ENCODE measurements around the gene PRRX1. TPM values are rescaled to one million over a fixed set of nuclear protein-coding genes. Genes with fewer than 3 reads are reported as not detected.
A peak's percentile ranks its signal among the peaks of the same experiment; 100 is the strongest.

The PRRX1 gene
- total and polyA plus RNA-seq, 9 donors, result 31.2 to 80.3 (median 60.8) TPM

DNA sequence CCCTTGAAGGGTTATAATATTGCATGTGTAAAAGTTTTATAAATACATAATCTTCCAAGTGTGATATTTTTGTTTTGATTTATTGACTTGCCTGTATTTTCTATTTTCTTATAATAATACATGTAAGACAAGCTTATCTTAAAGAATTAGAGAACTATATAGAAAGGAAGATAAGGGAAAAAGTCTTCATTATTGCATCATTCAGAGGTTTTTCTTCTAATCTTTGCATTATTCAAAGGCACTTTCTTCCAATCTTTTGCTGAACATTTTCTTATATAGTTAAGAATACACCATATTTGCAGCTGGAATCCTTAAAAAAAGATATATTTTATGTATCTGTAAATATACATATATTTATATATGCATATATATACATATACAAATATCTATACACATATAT, 33.4 kb downstream of the PRRX1 start:
- TF ChIP-seq POLR2A (IDR thresholded peaks at IDR 0.05) (no peak), EP300 (IDR thresholded peaks at IDR 0.05) (no peak)
- TF ChIP-seq, protein P1, sequence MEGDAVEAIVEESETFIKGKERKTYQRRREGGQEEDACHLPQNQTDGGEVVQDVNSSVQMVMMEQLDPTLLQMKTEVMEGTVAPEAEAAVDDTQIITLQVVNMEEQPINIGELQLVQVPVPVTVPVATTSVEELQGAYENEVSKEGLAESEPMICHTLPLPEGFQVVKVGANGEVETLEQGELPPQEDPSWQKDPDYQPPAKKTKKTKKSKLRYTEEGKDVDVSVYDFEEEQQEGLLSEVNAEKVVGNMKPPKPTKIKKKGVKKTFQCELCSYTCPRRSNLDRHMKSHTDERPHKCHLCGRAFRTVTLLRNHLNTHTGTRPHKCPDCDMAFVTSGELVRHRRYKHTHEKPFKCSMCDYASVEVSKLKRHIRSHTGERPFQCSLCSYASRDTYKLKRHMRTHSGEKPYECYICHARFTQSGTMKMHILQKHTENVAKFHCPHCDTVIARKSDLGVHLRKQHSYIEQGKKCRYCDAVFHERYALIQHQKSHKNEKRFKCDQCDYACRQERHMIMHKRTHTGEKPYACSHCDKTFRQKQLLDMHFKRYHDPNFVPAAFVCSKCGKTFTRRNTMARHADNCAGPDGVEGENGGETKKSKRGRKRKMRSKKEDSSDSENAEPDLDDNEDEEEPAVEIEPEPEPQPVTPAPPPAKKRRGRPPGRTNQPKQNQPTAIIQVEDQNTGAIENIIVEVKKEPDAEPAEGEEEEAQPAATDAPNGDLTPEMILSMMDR (IDR thresholded peaks at IDR 0.05), result no peak
- no peak for DNase-seq
- intact Hi-C loops (cut with DNase I), result no loop called here
- Histone ChIP-seq H3K27me3 (no peaks in the 10 kb centered on the region), H3K36me3 (no peaks in the 10 kb centered on the region), H3K9me3 (no peaks in the 10 kb centered on the region), H3K4me1 (ENCODE audit: insufficient read depth) (peaks cover 6% of the 10 kb centered on the region), H3K4me3 (no peak overlapping the region), H3K27ac (no peak overlapping the region)

GRCh38 chr1:170698301-170699275, 34.7 kb downstream of the PRRX1 start:
- H3K4me3 ChIP-seq, result no peak overlapping the region
- peaks cover 6% of the 10 kb centered on the region for H3K4me1 ChIP-seq (ENCODE audit: insufficient read depth)
- intact Hi-C loops (cut with DNase I), result no loop called here
- peak overlapping the region in 1 of 2 donors; percentile 49 for H3K27ac ChIP-seq
- WGBS, 3 donors, result 30 to 34% (median 31%) methylated on average over 11 of the region's 11 CpGs
- no peaks in the 10 kb centered on the region for H3K9me3 ChIP-seq
- DNase-seq, result no peak
- no peak for TF ChIP-seq EP300 (IDR thresholded peaks at IDR 0.05)
- TF ChIP-seq POLR2A (IDR thresholded peaks at IDR 0.05), result no peak
- TF ChIP-seq, protein P1 (IDR thresholded peaks at IDR 0.05), result no peak
- H3K27me3 ChIP-seq, result no peaks in the 10 kb centered on the region
- no peaks in the 10 kb centered on the region for H3K36me3 ChIP-seq

DNA sequence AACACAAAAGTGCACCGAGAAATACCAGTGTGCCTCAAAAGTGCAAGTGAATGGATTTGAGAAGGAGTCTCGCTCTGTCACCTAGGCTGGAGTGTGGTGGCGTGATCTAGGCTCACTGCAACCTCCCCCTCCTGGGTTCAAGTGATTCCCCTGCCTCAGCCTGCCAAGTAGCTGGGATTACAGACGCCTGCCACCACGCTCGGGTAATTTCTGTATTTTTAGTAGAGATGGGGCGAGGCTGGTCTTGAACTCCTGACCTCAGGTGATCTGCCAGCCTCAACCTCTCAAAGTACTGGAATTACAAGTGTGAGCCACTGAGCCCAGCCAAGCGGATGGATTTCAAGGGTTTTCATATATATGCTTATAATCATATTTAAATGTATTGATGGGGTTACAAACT, 35.8 kb downstream of the PRRX1 start:
- Histone ChIP-seq H3K4me3 (no peak overlapping the region), H3K4me1 (ENCODE audit: insufficient read depth) (peaks cover 6% of the 10 kb centered on the region), H3K36me3 (no peaks in the 10 kb centered on the region), H3K27ac (peak overlapping the region; percentile 15 to 40), H3K9me3 (no peaks in the 10 kb centered on the region), H3K27me3 (no peaks in the 10 kb centered on the region)
- intact Hi-C loops (cut with DNase I), result no loop called here
- no peak for TF ChIP-seq EP300 (IDR thresholded peaks at IDR 0.05)
- no peak for TF ChIP-seq POLR2A (IDR thresholded peaks at IDR 0.05)
- TF ChIP-seq, protein P1 (IDR thresholded peaks at IDR 0.05), result no peak
- DNase-seq, result no peak
- WGBS, 3 donors, result 92 to 94% (median 93%) methylated on average over 8 of the region's 8 CpGs

DNA sequence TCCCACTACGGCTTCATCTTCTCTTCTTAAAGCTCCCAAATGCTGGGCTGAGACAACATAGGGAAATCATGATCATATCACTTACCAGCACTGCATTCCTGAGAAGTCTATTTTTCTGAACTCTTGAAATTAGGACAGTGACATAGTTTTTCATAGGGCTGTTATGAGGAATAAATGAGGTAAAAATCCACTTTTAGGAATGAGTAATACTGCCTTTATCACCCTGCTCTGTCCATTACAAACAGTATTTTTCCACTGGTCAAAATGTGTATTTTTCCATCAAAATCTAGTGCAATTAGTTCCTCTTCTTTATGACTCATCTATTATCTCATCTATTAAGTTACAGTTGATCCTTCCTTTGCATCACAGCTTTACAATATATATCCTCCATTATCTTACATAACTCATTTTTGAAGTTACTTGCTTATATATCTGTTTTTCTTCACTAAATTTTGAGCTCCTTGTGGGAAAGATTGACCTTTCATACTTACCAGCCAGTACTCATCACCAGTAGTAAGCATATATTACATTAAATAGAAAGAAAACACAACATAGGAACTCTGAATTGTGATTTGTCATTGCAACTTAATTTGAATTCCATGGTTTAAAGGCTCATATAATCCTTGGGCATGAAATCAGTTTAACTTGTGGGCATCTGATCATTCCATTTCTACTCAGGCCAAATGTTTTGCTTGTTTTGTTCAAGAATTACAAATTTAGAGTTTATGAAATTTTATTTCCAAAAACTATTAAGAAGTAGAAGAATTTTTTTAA, 37.1 kb downstream of the PRRX1 start:
- no peak overlapping the region for H3K27ac ChIP-seq
- 71 to 95% (median 87%) methylated on average over 1 of the region's 1 CpG for WGBS, 3 donors

More for the DNA sequence above, 37.1 kb downstream of the PRRX1 start:
- Histone ChIP-seq H3K9me3 (no peaks in the 10 kb centered on the region), H3K4me1 (ENCODE audit: insufficient read depth) (peaks cover 6% of the 10 kb centered on the region), H3K4me3 (no peak overlapping the region), H3K27me3 (no peaks in the 10 kb centered on the region), H3K36me3 (no peaks in the 10 kb centered on the region)
- intact Hi-C loops (cut with DNase I), result no loop called here
- no peak for DNase-seq
- TF ChIP-seq, protein P1 (IDR thresholded peaks at IDR 0.05), result no peak
- TF ChIP-seq POLR2A (IDR thresholded peaks at IDR 0.05), result no peak
- TF ChIP-seq EP300 (IDR thresholded peaks at IDR 0.05), result no peak

Measured in ovary (tissue), 9 donors.